ENCODE data around the gene HSPA14.
"Not testable (repeated sequence)": the region's sequence is repeated elsewhere in the genome, so short reads cannot be mapped to it uniquely, and the experiment has no call there.

Gene HSPA14, protein sequence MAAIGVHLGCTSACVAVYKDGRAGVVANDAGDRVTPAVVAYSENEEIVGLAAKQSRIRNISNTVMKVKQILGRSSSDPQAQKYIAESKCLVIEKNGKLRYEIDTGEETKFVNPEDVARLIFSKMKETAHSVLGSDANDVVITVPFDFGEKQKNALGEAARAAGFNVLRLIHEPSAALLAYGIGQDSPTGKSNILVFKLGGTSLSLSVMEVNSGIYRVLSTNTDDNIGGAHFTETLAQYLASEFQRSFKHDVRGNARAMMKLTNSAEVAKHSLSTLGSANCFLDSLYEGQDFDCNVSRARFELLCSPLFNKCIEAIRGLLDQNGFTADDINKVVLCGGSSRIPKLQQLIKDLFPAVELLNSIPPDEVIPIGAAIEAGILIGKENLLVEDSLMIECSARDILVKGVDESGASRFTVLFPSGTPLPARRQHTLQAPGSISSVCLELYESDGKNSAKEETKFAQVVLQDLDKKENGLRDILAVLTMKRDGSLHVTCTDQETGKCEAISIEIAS

DNA sequence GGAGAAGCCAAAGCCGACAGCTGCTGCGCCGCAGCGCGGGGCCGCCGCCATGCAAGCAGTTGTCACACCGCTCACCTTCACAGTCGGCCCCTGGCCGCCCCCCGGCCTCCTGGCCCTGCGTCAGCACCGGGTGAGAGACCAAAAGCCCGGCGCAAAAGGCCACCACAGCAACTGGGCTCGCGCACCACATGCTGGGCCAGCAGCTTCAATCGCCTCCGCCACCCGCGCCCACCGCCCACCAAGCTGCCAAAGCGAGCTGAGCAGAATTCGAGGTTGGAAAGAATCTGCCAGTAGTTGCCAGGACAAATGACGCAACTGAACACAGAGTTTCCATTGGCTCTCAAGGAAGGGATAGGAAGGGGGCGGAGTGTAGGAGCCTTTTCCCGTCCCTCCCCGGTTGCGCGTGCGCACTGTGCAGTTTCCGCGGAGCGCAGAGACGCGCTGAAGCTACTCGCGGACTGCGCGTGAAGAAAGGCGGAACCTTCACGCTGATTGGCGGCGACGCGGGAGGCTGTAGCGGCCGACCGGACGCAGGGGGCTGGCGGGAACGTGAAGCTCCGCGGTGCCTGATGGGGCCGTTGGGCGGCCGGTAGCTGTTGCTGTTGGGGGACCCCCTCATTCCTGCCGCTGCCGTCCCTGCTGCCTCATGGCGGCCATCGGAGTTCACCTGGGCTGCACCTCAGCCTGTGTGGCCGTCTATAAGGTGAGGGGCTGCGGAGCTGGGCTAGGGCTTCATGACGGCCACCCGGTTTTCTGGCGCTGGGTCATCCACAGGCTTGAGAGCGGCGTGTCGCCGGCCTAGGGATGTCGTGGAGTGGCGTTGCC lies at the start of gene HSPA14, which contains the start of the genes CDNF and MSANTD7:
TSS of gene HSPA14 (plus strand) at position 550 of the 825 bp plus-strand sequence. CDS start at position 647, 97 bp downstream.
TSS of gene CDNF (minus strand) at position 281 of the 825 bp plus-strand sequence. CDS start at position 190, 91 bp downstream.
TSS of gene MSANTD7 (plus strand) at position 550 of the 825 bp plus-strand sequence. CDS start 3,979 bp downstream, outside the sequence.
- TF ChIP-seq Cebpa-rat (IDR thresholded peaks at IDR 0.05) = no peak; the same call in 1 of the 2 replicates
- no peaks in the 10 kb centered on the region for H3K27me3 ChIP-seq
- peak within 1 kb of the TSS; percentile 94 for H3K27ac ChIP-seq
- H3K9me3 ChIP-seq = no peaks in the 10 kb centered on the region
- peaks cover 29% of the 10 kb centered on the region for H3K36me3 ChIP-seq
- peaks cover 28% of the 10 kb centered on the region for H4K20me1 ChIP-seq
- peak within 1 kb of the TSS; percentile 93 for H3K4me2 ChIP-seq
- peak within 1 kb of the TSS; percentile 96 for H3K9ac ChIP-seq
- H3K4me1 ChIP-seq = peaks cover 24% of the 10 kb centered on the region
- peak within 1 kb of the TSS; percentile 99 for H3K4me3 ChIP-seq

DNA sequence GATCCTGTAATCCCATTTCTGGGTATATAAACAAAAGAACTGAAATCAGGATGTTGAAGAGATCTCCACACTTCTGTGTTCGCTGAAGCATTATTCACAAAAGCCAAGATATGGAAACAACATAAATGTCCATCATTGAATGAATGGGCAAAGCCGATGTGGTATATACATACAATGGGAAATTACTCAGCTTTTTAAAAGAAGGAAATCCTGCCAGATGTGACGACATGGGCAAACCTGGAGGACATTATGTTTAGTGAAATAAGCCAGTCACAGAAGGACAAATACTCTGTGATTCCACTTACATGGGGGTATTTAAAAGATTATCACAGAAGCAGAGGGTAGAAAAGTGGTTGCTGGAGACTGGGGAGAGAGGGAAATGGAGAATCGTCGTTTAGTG lies 39.5 kb upstream of the HSPA14 start:
- Histone ChIP-seq H3K4me3 (no peak overlapping the region), H3K4me1 (peaks cover 33% of the 10 kb centered on the region), H3K9ac (no peak overlapping the region), H3K27ac (no peak overlapping the region), H3K9me3 (no peaks in the 10 kb centered on the region), H3K27me3 (no peaks in the 10 kb centered on the region), H4K20me1 (no peaks in the 10 kb centered on the region), H3K36me3 (no peaks in the 10 kb centered on the region), H3K4me2 (peak overlapping the region; percentile 14; the same call in 1 of the 2 replicates)
- no peak for TF ChIP-seq Cebpa-rat (IDR thresholded peaks at IDR 0.05)

DNA sequence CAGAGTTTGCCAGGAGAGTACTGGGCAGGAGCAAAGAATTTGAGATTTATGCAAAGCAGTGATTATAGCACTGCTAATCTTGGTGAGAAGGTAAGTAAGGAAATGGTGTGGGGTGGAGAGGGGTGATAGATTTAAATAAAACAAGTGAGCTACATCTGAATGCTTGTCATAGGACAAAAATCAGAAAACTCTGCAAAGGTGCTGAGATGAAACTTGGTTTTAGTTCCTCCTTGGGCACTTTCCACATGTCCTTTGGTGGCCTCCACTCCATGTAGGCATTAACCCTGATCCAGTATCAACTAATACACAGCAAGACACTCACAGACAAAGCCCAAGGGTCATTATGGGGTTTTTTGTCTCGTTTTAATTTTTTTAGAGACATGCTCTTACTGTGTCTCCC lies 37.7 kb upstream of the HSPA14 start:
- H3K36me3 ChIP-seq = no peaks in the 10 kb centered on the region
- no peaks in the 10 kb centered on the region for H4K20me1 ChIP-seq
- H3K27me3 ChIP-seq = no peaks in the 10 kb centered on the region
- H3K9me3 ChIP-seq = no peaks in the 10 kb centered on the region
- H3K9ac ChIP-seq = no peak overlapping the region
- no peak overlapping the region for H3K4me2 ChIP-seq
- peaks cover 33% of the 10 kb centered on the region for H3K4me1 ChIP-seq
- no peak overlapping the region for H3K27ac ChIP-seq
- TF ChIP-seq Cebpa-rat (IDR thresholded peaks at IDR 0.05) = no peak
- H3K4me3 ChIP-seq = no peak overlapping the region

DNA sequence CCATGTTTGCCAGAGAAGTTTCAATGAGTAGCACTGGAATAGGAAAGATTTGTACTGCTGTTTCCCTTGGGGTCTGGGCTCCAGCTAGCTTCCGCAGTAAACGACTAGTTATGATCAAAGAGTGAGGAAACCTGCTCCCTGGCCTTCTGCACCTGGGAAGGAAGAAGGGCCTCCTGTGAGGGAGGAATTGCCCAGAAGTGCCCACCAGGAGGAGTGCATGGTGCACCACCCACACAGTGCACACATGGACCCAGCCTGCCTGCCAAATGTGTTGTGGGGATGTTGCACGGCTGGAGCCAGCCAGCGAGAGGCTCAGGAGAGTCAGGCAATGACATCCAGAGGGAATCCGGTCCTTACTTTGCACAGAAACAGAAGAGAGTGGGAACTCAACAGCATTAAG lies 36.4 kb upstream of the HSPA14 start:
- H4K20me1 ChIP-seq = no peaks in the 10 kb centered on the region
- H3K4me2 ChIP-seq = peak overlapping the region; percentile 51
- no peaks in the 10 kb centered on the region for H3K9me3 ChIP-seq
- no peak for TF ChIP-seq Cebpa-rat (IDR thresholded peaks at IDR 0.05)
- no peak overlapping the region for H3K4me3 ChIP-seq
- no peak overlapping the region for H3K9ac ChIP-seq
- H3K36me3 ChIP-seq = no peaks in the 10 kb centered on the region
- H3K27ac ChIP-seq = no peak overlapping the region
- H3K4me1 ChIP-seq = peaks cover 33% of the 10 kb centered on the region
- H3K27me3 ChIP-seq = no peaks in the 10 kb centered on the region

DNA sequence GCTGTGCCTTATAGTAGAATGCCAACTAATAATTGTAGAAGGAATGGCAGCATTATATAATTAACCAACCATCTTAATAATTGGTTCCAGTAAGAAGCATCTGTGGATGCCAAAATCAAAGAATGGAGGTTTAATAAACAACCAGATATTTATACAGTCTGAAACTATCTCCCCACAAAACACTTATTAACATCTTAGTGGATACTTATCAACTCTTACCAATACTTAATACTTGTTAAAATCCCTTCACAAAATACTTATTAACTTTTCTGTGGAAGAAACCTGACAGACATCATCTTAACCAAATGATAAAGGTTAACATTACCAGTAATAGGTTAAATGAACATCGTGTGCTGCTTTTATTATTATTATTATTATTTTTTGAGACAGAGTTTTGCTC lies 34.3 kb upstream of the HSPA14 start:
- H3K36me3 ChIP-seq = no peaks in the 10 kb centered on the region
- no peaks in the 10 kb centered on the region for H3K9me3 ChIP-seq
- no peaks in the 10 kb centered on the region for H4K20me1 ChIP-seq
- H3K9ac ChIP-seq = no peak overlapping the region
- TF ChIP-seq Cebpa-rat (IDR thresholded peaks at IDR 0.05) = no peak
- H3K4me2 ChIP-seq = no peak overlapping the region
- H3K27me3 ChIP-seq = no peaks in the 10 kb centered on the region
- H3K4me3 ChIP-seq = no peak overlapping the region
- peaks cover 25% of the 10 kb centered on the region for H3K4me1 ChIP-seq
- H3K27ac ChIP-seq = no peak overlapping the region

DNA sequence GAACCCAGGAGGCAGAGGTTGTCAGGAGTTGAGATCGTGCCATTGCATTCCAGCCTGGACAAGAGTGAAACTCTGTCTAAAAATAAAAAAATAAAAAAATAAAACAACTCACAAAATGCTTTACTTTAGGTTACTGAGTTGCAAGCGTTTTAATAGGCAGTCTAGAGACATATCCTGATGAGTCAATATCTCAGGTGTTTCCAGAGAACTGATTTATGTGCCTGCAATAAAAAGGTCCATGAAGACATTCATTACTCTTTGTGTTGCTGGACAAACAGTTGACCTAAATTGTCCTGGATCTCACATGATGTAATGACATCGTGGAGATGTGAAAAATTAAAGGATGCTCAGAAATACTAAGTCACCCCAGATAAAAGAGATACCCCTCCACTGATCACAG lies 31.8 kb upstream of the HSPA14 start:
- no peak overlapping the region for H3K9ac ChIP-seq
- H3K9me3 ChIP-seq = no peaks in the 10 kb centered on the region
- no peak overlapping the region for H3K4me3 ChIP-seq
- no peaks in the 10 kb centered on the region for H3K36me3 ChIP-seq
- H3K27ac ChIP-seq = no peak overlapping the region
- H3K4me2 ChIP-seq = no peak overlapping the region
- peaks cover 16% of the 10 kb centered on the region for H3K4me1 ChIP-seq
- TF ChIP-seq Cebpa-rat (IDR thresholded peaks at IDR 0.05) = no peak
- H3K27me3 ChIP-seq = no peaks in the 10 kb centered on the region
- H4K20me1 ChIP-seq = no peaks in the 10 kb centered on the region

DNA sequence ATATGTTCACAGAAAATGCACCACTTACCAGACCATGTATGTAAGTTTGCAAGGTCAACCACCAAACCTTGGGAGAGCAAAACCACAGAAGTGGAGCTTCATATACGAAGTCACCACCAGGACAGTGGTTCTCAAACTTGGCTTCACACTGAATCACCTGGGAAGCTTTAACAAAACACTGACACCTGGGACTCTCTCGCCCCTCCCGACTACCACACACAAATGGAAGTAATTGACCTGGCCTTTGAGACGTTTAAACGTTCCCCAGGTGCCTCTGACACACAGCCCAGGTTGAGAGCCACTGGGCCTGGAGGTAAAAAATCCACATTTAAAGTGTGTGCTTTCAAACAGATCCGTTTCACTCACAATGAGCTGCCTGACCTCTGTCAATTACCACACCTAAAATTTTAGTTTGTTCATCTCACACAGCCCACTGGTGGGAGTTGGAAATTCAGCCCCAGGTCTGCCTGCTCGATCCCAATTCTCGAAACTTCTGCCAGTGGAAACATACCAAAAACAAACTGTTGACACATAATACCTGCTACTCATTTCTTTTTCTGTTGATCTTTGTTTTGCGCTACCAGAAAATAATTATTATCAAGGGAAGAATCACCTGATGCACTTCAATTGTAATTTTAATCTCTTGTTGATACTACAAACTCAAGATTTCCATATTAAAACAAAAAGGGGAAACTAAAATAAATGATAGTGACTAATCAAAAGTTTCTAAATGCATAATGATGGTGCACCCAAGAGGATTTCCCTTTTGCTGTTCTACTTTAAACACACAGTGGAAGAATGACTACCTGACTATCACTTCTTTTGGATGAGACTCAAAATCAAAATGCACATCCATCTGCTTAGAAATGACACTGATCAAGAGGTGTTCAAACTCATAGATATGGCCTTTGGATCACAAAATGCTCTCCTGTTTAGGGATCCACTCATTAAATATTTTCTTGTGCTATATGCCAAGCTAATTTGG lies 26.8 kb upstream of the HSPA14 start:
- Histone ChIP-seq H3K36me3 (no peaks in the 10 kb centered on the region), H3K9me3 (no peaks in the 10 kb centered on the region), H3K4me2 (no peak overlapping the region), H3K4me1 (peaks cover 9% of the 10 kb centered on the region; the same call in 1 of the 2 replicates), H3K4me3 (no peak overlapping the region), H3K27me3 (no peaks in the 10 kb centered on the region), H4K20me1 (no peaks in the 10 kb centered on the region), H3K27ac (no peak overlapping the region), H3K9ac (no peak overlapping the region)
- no peak for TF ChIP-seq Cebpa-rat (IDR thresholded peaks at IDR 0.05)

DNA sequence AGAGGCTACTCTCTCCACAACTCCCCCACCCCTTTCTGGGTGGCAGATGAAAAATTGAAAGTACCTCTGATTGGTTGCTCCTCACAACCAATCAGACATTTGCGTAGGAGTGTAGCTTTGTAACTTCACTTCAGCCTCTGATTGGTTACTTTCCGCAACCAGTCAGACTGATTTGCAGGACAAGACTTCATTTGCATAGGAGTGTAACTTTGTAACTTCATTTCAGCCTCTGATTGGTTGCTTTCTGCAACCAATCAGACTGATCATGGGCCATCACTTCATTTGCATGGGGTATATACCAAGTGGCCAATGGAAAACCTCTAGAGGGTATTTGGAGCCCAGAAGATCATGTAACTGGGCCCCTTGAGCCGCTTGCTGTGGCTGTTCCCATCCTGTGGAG lies 25.8 kb upstream of the HSPA14 start:
- Histone ChIP-seq H3K9me3 (no peaks in the 10 kb centered on the region), H3K27me3 (no peaks in the 10 kb centered on the region), H3K4me3 (no peak overlapping the region), H4K20me1 (no peaks in the 10 kb centered on the region), H3K27ac (no peak overlapping the region), H3K4me1 (peaks cover 9% of the 10 kb centered on the region; the same call in 1 of the 2 replicates), H3K36me3 (no peaks in the 10 kb centered on the region), H3K9ac (no peak overlapping the region), H3K4me2 (peak overlapping the region; percentile 2; the same call in 1 of the 2 replicates)
- TF ChIP-seq Cebpa-rat (IDR thresholded peaks at IDR 0.05) = no peak

DNA sequence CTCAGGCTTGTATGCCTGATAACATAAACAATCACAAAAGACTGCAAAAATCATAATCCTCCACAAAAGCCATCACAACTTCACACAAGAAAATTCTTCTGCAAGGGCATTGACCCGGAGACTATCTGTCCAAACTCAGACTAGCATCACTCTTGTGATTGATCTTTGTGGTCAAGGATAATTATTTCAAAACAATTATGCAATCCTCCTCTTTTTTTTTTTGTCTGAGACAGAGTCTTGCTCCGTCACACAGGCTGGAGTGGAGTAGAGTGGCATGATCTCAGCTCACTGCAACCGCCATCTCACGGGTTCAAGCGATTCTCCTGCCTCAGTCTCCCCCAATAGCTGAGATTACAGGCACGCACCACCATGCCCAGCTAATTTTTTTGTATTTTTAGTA lies 22.4 kb upstream of the HSPA14 start:
- no peak overlapping the region for H3K4me3 ChIP-seq
- no peaks in the 10 kb centered on the region for H3K27me3 ChIP-seq
- H4K20me1 ChIP-seq = no peaks in the 10 kb centered on the region
- H3K36me3 ChIP-seq = no peaks in the 10 kb centered on the region
- no peak for TF ChIP-seq Cebpa-rat (IDR thresholded peaks at IDR 0.05)
- no peak overlapping the region for H3K27ac ChIP-seq
- H3K9ac ChIP-seq = no peak overlapping the region
- no peak overlapping the region for H3K4me2 ChIP-seq
- H3K4me1 ChIP-seq = peaks cover 12% of the 10 kb centered on the region; the same call in 1 of the 2 replicates
- H3K9me3 ChIP-seq = no peaks in the 10 kb centered on the region

DNA sequence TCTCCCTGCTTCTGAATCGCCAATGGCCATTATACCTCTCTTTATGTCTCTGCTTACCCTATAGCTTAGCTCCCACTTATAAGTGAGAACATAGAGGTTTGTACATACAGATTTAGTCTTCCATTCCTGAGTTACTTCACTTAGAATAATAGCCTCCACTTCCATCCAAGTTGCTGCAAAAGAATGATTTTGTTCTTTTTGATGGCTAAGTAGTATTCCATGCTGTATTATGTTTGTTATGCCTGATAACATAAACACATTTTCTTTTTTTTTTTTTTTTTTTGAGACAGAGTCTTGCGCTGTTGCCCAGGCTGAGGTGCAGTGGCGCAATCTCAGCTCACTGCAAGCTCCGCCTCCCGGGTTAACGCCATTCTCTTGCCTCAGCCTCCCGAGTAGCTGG lies 21.4 kb upstream of the HSPA14 start:
- H3K27ac ChIP-seq, H3K9ac ChIP-seq: not testable (repeated sequence)

More for the DNA sequence above, 21.4 kb upstream of the HSPA14 start:
- not testable (repeated sequence) for H3K9me3 ChIP-seq, H4K20me1 ChIP-seq, H3K4me2 ChIP-seq, H3K36me3 ChIP-seq, H3K4me3 ChIP-seq, H3K27me3 ChIP-seq
- H3K4me1 ChIP-seq = peaks cover 14% of the 10 kb centered on the region; the same call in 1 of the 2 replicates

Data from BLaER1 (cell line).